ENCODE data around the gene NKD2. TPM values are rescaled to one million over a fixed set of nuclear protein-coding genes. Genes with fewer than 3 reads are reported as not detected.
A peak's percentile ranks its signal among the peaks of the same experiment; 100 is the strongest.

The NKD2 gene
- total RNA-seq, 1 donor from 2014 or later: 1.8 TPM

DNA sequence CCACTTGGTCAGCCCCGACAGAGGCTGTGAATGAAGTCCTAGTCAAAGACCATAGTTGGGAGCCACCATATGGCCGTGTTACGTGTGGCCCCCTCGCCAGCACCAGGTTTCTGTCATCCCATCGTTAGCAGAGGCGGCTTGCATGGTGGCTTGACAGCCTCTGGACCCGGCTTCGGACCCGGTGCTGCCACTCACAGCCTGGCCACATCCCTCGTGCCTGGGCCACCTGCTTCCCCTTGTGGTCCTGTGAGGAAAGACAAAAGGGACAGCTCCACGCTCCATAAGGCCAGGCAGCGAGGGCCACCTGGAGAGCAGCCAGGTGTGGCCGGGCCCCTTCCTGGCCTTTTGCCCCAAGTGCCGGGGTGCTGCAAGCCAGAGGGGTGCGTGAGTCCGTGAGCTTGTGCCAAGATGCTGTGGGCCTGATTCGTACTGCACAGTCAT, 6.2 kb downstream of the NKD2 start:
- peaks cover 6% of the 10 kb centered on the region for H3K4me1 Mint-ChIP-seq (ENCODE audit: unreplicated experiment)
- TF ChIP-seq, protein P1, sequence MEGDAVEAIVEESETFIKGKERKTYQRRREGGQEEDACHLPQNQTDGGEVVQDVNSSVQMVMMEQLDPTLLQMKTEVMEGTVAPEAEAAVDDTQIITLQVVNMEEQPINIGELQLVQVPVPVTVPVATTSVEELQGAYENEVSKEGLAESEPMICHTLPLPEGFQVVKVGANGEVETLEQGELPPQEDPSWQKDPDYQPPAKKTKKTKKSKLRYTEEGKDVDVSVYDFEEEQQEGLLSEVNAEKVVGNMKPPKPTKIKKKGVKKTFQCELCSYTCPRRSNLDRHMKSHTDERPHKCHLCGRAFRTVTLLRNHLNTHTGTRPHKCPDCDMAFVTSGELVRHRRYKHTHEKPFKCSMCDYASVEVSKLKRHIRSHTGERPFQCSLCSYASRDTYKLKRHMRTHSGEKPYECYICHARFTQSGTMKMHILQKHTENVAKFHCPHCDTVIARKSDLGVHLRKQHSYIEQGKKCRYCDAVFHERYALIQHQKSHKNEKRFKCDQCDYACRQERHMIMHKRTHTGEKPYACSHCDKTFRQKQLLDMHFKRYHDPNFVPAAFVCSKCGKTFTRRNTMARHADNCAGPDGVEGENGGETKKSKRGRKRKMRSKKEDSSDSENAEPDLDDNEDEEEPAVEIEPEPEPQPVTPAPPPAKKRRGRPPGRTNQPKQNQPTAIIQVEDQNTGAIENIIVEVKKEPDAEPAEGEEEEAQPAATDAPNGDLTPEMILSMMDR (IDR thresholded peaks at IDR 0.05; ENCODE audit: unreplicated experiment): no peak
- H3K9me3 Mint-ChIP-seq (ENCODE audit: unreplicated experiment): no peaks in the 10 kb centered on the region
- H3K4me3 Mint-ChIP-seq (ENCODE audit: unreplicated experiment): no peak overlapping the region
- DNase-seq (ENCODE audit: low spot score): no peak
- H3K36me3 Mint-ChIP-seq (ENCODE audit: low read depth, unreplicated experiment): no peaks in the 10 kb centered on the region
- H3K27ac Mint-ChIP-seq (ENCODE audit: unreplicated experiment): no peak overlapping the region
- H3K27me3 Mint-ChIP-seq (ENCODE audit: unreplicated experiment): peaks cover 11% of the 10 kb centered on the region

GRCh38 chr5:1015507-1015906, 6.9 kb downstream of the NKD2 start:
- DNase-seq (ENCODE audit: low spot score): no peak
- Mint-ChIP-seq H3K27ac (ENCODE audit: unreplicated experiment) (no peak overlapping the region), H3K36me3 (ENCODE audit: low read depth, unreplicated experiment) (no peaks in the 10 kb centered on the region), H3K27me3 (ENCODE audit: unreplicated experiment) (peaks cover 7% of the 10 kb centered on the region), H3K4me3 (ENCODE audit: unreplicated experiment) (no peak overlapping the region), H3K9me3 (ENCODE audit: unreplicated experiment) (no peaks in the 10 kb centered on the region), H3K4me1 (ENCODE audit: unreplicated experiment) (peaks cover 3% of the 10 kb centered on the region)
- TF ChIP-seq, protein P1 (IDR thresholded peaks at IDR 0.05; ENCODE audit: unreplicated experiment): no peak

GRCh38 chr5:1016036-1016435, 7.4 kb downstream of the NKD2 start:
- no peak overlapping the region for H3K27ac Mint-ChIP-seq (ENCODE audit: unreplicated experiment)
- no peak overlapping the region for H3K4me3 Mint-ChIP-seq (ENCODE audit: unreplicated experiment)
- DNase-seq (ENCODE audit: low spot score): no peak
- H3K4me1 Mint-ChIP-seq (ENCODE audit: unreplicated experiment): no peaks in the 10 kb centered on the region
- peaks cover 3% of the 10 kb centered on the region for H3K27me3 Mint-ChIP-seq (ENCODE audit: unreplicated experiment)
- H3K36me3 Mint-ChIP-seq (ENCODE audit: low read depth, unreplicated experiment): no peaks in the 10 kb centered on the region
- TF ChIP-seq, protein P1 (IDR thresholded peaks at IDR 0.05; ENCODE audit: unreplicated experiment): no peak
- no peaks in the 10 kb centered on the region for H3K9me3 Mint-ChIP-seq (ENCODE audit: unreplicated experiment)

DNA sequence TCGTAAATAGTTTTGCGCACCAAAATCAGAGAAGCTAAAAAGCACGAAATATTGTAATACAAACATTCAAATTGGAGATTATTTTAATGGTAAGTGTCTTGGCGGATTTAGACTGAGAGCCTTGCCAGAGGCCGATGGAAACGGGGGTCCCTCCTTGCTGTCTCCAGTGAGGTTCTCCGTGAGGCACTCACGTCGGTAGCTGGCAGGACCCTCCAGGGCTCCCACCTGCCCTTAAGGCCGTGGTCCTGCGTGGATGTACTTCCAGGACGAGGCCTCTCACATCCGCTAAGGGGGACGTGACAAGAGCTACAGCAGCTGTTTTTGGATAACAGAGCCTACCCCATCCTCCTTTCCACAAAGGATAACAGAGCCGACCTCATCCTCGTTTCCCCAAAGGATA, 7.9 kb downstream of the NKD2 start:
- DNase-seq (ENCODE audit: low spot score): no peak
- Mint-ChIP-seq H3K27ac (ENCODE audit: unreplicated experiment) (no peak overlapping the region), H3K27me3 (ENCODE audit: unreplicated experiment) (peaks cover 1% of the 10 kb centered on the region), H3K36me3 (ENCODE audit: low read depth, unreplicated experiment) (no peaks in the 10 kb centered on the region), H3K9me3 (ENCODE audit: unreplicated experiment) (no peaks in the 10 kb centered on the region), H3K4me3 (ENCODE audit: unreplicated experiment) (peak overlapping the region; percentile 73), H3K4me1 (ENCODE audit: unreplicated experiment) (no peaks in the 10 kb centered on the region)
- TF ChIP-seq, protein P1 (IDR thresholded peaks at IDR 0.05; ENCODE audit: unreplicated experiment): no peak

GRCh38 chr5:1017056-1017455, 8.5 kb downstream of the NKD2 start:
- Mint-ChIP-seq H3K9me3 (ENCODE audit: unreplicated experiment) (no peaks in the 10 kb centered on the region), H3K4me3 (ENCODE audit: unreplicated experiment) (no peak overlapping the region), H3K27ac (ENCODE audit: unreplicated experiment) (no peak overlapping the region), H3K36me3 (ENCODE audit: low read depth, unreplicated experiment) (no peaks in the 10 kb centered on the region), H3K4me1 (ENCODE audit: unreplicated experiment) (no peaks in the 10 kb centered on the region), H3K27me3 (ENCODE audit: unreplicated experiment) (peaks cover 1% of the 10 kb centered on the region)
- TF ChIP-seq, protein P1 (IDR thresholded peaks at IDR 0.05; ENCODE audit: unreplicated experiment): no peak
- DNase-seq (ENCODE audit: low spot score): no peak
